ENCODE measurements around the gene PITX3. TPM values are rescaled to one million over a fixed set of nuclear protein-coding genes. Genes with fewer than 3 reads are reported as not detected.

Gene PITX3
- not detected for total RNA-seq

DNA sequence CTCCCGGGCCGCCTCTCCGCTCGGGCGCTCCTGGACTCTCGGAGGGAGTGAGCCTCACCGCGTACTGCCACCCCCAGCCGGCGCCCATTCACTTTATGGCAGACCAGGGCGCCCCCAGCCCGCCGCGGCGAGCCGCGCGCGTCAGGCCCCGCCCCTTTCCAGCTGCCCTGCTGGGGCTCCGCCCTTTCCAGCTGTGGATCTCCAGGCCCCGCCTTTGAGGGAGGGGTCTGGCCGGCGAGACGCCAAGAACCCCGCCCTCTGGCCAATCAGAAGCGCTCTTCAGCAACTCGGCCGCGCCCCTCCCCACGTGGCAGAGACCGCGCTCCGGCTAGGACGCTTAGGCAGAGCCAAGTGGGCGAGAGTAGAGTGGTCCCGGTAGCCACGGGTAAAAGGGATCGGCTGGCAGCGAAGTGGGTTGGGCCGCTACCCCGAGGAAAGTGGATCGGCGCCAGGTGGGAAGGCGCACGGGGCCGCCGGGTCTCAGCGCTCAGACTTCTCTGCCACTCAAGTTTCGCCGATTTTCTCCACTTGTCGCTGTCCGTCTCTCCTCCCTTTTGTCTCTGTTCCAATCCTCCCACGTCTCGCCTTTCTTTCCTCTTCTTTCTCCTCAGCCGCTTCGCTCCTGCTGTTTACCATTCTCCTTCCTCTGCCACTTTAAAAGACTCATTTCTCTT lies at the start of gene PITX3:
PITX3 (minus strand) TSS at position 69 of the 674 bp plus-strand sequence. CDS start 9,432 bp downstream, outside the sequence.
- H3K36me3 Mint-ChIP-seq (ENCODE audit: low read depth), result peaks cover 4% of the 10 kb centered on the region
- peaks cover 42% of the 10 kb centered on the region for H3K27me3 Mint-ChIP-seq
- peak within 1 kb of the TSS; percentile 72 for H3K4me3 Mint-ChIP-seq
- CTCF ChIA-PET, result interaction anchor here (0.9 to 3.3 kb wide), 8 partner anchors 8 to 152 kb away, joined by 3 to 57 read pairs (median 4); no protein-coding TSS in a partner anchor
- peak; percentile 94 for DNase-seq
- H3K27ac Mint-ChIP-seq, result no peak within 1 kb of the TSS
- POLR2A ChIA-PET, result interaction anchor here (0.9 to 1.7 kb wide), 3 partner anchors 152 to 220 kb away, joined by 3 to 4 read pairs (median 4); partner anchors contain the start of gene NFKB2
- H3K4me1 Mint-ChIP-seq, result peaks cover 36% of the 10 kb centered on the region
- no peaks in the 10 kb centered on the region for H3K9me3 Mint-ChIP-seq

DNA sequence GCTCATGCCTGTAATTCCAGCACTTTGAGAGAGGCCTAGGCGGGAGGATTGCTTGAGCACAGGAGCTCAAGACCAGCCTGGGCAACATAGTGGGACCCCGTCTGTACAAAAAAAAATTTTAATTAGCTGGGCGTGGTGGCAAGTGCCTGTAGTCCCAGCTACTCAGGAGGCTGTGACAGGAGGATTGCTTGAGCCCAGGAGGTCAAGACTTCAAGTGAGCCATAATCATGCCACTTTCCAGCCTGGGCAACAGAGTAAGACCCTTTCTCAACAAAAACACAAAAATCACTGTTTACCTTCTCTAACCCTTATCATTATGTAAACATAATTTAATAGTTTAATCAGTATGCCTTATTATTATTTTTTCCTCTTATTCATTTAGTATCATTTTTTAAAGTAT lies 48.5 kb upstream of the PITX3 start:
- Mint-ChIP-seq H3K4me1 (peaks cover 34% of the 10 kb centered on the region), H3K36me3 (ENCODE audit: low read depth) (peaks cover 17% of the 10 kb centered on the region), H3K4me3 (no peak overlapping the region), H3K9me3 (no peaks in the 10 kb centered on the region), H3K27me3 (no peaks in the 10 kb centered on the region), H3K27ac (no peak overlapping the region)
- DNase-seq, result no peak
- ChIA-PET POLR2A (no interaction called here), CTCF (no interaction called here)

DNA sequence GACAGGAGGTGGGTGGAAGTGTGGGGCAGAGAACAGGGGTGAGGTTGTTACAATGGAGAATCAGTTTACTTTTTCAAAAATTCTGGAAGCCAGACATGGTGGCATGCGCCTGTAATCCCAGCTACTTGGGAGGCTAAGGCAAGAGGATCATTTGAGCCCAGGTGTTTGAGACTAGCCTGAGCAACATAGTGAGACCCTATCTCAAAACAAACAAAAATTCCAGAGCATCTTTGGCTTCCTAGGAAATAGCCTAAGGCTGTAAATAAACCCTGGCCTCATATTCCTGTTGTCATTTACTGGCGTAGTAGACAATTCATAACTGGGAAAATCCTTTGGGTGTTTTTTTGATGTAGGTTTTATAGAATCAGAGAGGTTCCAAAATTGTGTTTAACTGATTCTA lies 48.0 kb upstream of the PITX3 start:
- H3K9me3 Mint-ChIP-seq, result no peaks in the 10 kb centered on the region
- ChIA-PET CTCF (no interaction called here), POLR2A (no interaction called here)
- H3K27ac Mint-ChIP-seq, result no peak overlapping the region
- peaks cover 17% of the 10 kb centered on the region for H3K36me3 Mint-ChIP-seq (ENCODE audit: low read depth)
- no peaks in the 10 kb centered on the region for H3K27me3 Mint-ChIP-seq
- H3K4me3 Mint-ChIP-seq, result no peak overlapping the region
- DNase-seq, result no peak
- peaks cover 39% of the 10 kb centered on the region for H3K4me1 Mint-ChIP-seq

DNA sequence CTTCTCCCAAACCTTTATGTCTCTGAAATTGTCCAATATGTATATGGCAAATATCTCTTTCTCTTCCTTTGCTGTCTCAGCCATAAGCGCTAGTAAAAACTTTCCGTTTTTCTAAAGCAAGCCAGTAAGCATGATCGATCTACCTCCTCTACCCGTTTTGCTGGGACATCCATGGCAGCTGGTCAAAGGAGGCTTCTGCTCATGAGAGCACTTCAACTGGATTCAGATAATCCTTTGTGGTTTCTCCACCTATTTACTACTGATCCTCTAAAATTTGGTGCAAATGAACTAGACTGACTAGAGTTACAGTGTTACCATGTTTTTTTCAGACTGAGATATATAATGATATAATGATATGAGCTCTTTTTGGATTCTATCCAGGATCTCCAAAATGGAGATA lies 46.7 kb upstream of the PITX3 start:
- Mint-ChIP-seq H3K27me3 (no peaks in the 10 kb centered on the region), H3K4me3 (no peak overlapping the region), H3K4me1 (peaks cover 53% of the 10 kb centered on the region), H3K36me3 (ENCODE audit: low read depth) (peaks cover 17% of the 10 kb centered on the region), H3K27ac (no peak overlapping the region), H3K9me3 (no peaks in the 10 kb centered on the region)
- ChIA-PET CTCF (interaction anchor here (0.7 kb wide), 1 partner anchor 220 kb away, joined by 6 read pairs; no protein-coding TSS in a partner anchor), POLR2A (no interaction called here)
- no peak for DNase-seq

DNA sequence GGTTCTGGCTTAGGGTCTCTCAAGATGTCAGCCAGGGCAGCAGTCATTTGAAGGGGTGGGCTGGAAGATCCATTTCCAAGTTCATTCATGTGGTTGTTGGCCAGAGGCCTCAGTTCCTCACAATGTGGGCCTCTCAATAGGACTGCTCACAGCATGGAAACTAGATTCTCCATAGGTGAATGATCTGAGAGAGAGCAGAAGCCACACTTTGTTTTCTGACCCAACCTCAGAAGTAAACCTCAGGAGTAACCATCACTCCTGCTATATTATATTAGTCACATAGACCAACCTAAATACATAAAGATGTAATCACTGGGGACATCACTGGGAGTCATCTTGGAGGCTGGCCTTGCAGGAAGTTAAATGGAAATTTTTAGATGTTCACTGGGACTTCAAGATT lies 46.2 kb upstream of the PITX3 start:
- CTCF ChIA-PET, result no interaction called here
- POLR2A ChIA-PET, result no interaction called here
- no peak overlapping the region for H3K4me3 Mint-ChIP-seq
- H3K9me3 Mint-ChIP-seq, result no peaks in the 10 kb centered on the region
- no peak overlapping the region for H3K27ac Mint-ChIP-seq
- no peak for DNase-seq
- H3K4me1 Mint-ChIP-seq, result peaks cover 57% of the 10 kb centered on the region
- no peaks in the 10 kb centered on the region for H3K27me3 Mint-ChIP-seq
- peaks cover 17% of the 10 kb centered on the region for H3K36me3 Mint-ChIP-seq (ENCODE audit: low read depth)

DNA sequence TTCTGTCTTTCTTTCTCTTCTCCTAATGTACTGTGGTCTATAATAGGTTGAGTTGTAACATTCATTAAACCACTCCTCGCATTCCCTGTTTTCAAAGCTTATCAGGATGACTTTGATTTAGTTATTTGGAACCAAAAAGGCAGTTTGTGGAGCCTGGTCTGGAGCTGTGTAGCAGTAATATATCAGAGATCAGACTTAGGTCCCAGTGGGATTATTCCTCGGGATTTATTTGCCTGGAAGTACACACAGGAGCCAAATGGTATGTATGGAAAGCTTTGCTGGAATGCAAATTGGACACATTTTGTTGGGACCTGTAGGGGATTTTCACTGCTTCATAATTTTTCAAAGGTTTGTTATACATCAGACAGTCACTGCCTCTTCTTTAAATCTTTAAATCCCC lies 44.9 kb upstream of the PITX3 start:
- DNase-seq, result no peak
- ChIA-PET CTCF (interaction anchor here (0.7 to 1.1 kb wide), 2 partner anchors 121 to 1871 kb away, joined by 3 to 4 read pairs; no protein-coding TSS in a partner anchor), POLR2A (no interaction called here)
- Mint-ChIP-seq H3K4me1 (peaks cover 62% of the 10 kb centered on the region), H3K4me3 (no peak overlapping the region), H3K36me3 (ENCODE audit: low read depth) (peaks cover 17% of the 10 kb centered on the region), H3K27me3 (no peaks in the 10 kb centered on the region), H3K27ac (no peak overlapping the region), H3K9me3 (no peaks in the 10 kb centered on the region)

DNA sequence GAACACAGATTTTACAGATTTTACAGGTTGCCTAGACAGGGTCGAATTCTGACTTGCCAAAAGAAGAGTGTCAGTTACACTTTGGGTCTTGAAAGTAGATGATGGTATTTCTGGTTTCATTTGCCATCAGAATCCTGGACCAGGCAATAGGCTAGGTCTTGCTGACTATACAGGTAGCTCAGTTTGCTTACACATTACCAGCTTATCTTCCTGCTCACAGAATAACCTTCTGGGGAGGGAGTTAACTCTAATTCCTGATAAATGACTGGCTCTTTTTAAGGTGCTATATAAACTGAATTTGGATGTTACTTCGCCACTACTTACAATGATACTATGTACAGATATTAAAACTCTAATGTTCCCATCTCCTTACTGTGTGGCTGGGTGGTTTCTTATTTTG lies 43.8 kb upstream of the PITX3 start:
- Mint-ChIP-seq H3K4me1 (peaks cover 71% of the 10 kb centered on the region), H3K4me3 (no peak overlapping the region), H3K36me3 (ENCODE audit: low read depth) (peaks cover 26% of the 10 kb centered on the region), H3K27ac (peak overlapping the region; percentile 80), H3K9me3 (no peaks in the 10 kb centered on the region), H3K27me3 (no peaks in the 10 kb centered on the region)
- ChIA-PET POLR2A (interaction anchor here (1.0 to 1.4 kb wide), 5 partner anchors 9 to 177 kb away, joined by 3 to 6 read pairs (median 3); partner anchors contain the start of gene GBF1), CTCF (interaction anchor here (0.5 to 2.5 kb wide), 4 partner anchors 38 to 216 kb away, joined by 3 to 14 read pairs (median 3); partner anchors contain the start of gene GBF1)
- DNase-seq, result no peak

DNA sequence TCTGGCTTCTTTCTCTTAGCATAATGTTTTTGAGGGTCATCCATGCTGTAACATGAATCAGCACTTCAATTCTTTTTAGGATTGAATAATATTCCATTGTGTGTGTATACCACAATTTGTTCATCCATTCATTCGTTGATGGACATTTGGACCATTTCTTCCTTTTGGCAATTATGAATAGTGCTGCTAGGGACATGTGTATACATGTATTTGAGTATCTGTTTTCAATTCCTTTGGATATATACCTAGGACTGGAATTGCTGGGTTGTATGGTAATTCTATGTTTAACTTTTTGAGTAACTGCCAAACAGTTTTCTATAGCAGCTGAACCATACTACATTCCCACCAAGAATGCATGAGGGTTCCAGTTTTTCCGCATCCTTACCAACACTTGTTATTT lies 43.2 kb upstream of the PITX3 start:
- H3K9me3 Mint-ChIP-seq, result no peaks in the 10 kb centered on the region
- H3K27me3 Mint-ChIP-seq, result no peaks in the 10 kb centered on the region
- ChIA-PET CTCF (interaction anchor here (1.1 to 2.5 kb wide), 4 partner anchors 16 to 66 kb away, joined by 3 to 14 read pairs (median 4); partner anchors contain the start of gene GBF1), POLR2A (interaction anchor here (0.9 to 1.4 kb wide), 7 partner anchors 9 to 177 kb away, joined by 3 to 6 read pairs (median 3); partner anchors contain the start of genes GBF1 and NFKB2)
- peak overlapping the region; percentile 25 for H3K4me3 Mint-ChIP-seq
- peak overlapping the region; percentile 80 for H3K27ac Mint-ChIP-seq
- DNase-seq, result no peak
- H3K4me1 Mint-ChIP-seq, result peaks cover 77% of the 10 kb centered on the region
- H3K36me3 Mint-ChIP-seq (ENCODE audit: low read depth), result peaks cover 29% of the 10 kb centered on the region

DNA sequence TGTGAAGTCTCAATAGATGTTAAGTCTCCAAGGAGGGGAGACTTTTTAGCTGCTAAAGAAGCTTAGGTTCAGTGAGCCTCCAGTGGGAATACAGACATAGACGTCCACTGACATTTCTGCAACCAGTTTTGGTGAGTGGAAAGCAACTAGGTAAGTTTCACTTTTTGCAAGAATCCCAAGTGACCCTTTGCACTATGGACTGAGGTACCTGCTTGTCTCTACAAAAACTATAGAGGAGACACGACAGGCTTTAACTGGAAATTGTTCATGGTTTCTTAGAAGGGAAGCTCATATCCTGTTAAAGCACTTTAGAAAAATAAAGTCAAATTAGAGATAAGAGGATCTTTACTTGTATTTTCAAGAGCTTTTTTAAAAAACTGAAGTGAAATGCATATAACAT lies 42.6 kb upstream of the PITX3 start:
- no peaks in the 10 kb centered on the region for H3K9me3 Mint-ChIP-seq
- H3K4me3 Mint-ChIP-seq, result peak overlapping the region; percentile 25
- DNase-seq, result peak; percentile 16
- H3K27me3 Mint-ChIP-seq, result no peaks in the 10 kb centered on the region
- H3K27ac Mint-ChIP-seq, result peak overlapping the region; percentile 80
- POLR2A ChIA-PET, result interaction anchor here (0.9 to 1.4 kb wide), 6 partner anchors 14 to 178 kb away, joined by 3 to 7 read pairs (median 4); partner anchors contain the start of genes GBF1 and NFKB2
- CTCF ChIA-PET, result interaction anchor here (0.6 to 2.5 kb wide), 5 partner anchors 15 to 369 kb away, joined by 3 to 14 read pairs (median 4); partner anchors contain the start of gene GBF1
- H3K4me1 Mint-ChIP-seq, result peaks cover 75% of the 10 kb centered on the region
- peaks cover 30% of the 10 kb centered on the region for H3K36me3 Mint-ChIP-seq (ENCODE audit: low read depth)

DNA sequence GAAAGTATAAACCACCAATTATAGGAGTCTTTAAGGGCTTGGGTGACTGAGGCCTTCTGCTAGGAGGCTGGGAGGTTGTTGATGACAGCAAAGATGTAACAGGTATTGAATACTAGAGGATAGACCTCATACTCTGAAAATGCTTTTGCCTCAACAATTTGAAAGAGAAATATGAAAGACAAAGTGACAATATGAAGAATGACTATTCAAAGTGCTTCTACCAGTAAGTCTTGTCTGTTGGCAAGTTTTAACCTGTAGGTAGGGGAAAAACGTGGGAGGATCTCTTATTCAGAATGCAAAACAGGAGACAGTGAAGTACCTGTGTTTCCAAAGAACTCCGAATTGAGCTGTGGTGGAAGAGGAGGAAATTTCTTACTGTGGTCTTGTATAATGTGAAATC lies 42.2 kb upstream of the PITX3 start:
- Mint-ChIP-seq H3K4me1 (peaks cover 77% of the 10 kb centered on the region), H3K9me3 (no peaks in the 10 kb centered on the region), H3K4me3 (peak overlapping the region; percentile 25), H3K27ac (peak overlapping the region; percentile 80), H3K27me3 (no peaks in the 10 kb centered on the region), H3K36me3 (ENCODE audit: low read depth) (peaks cover 33% of the 10 kb centered on the region)
- POLR2A ChIA-PET, result interaction anchor here (0.9 to 1.2 kb wide), 3 partner anchors 16 to 112 kb away, joined by 3 to 7 read pairs (median 5); partner anchors contain the start of genes GBF1 and NFKB2
- DNase-seq, result no peak
- CTCF ChIA-PET, result interaction anchor here (0.5 to 2.5 kb wide), 5 partner anchors 12 to 369 kb away, joined by 3 to 14 read pairs (median 4); no protein-coding TSS in a partner anchor

DNA sequence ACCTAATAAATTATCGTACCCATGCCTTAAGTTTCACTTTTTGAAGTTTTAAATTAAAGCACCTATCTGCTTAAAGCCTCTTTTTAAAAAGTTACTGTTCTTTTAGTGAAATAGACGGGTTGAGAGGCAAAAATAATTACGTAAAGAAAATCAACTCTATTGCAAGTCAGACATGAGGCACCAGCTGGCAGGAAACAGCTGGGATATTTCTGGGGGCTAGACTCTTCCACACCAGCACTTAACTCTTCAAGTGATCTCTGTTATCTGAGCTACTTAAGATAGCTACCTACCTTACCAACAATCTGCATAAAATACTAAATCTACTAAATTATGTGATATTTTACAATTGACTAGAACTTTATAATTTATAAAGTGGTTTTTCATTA lies 39.8 kb upstream of the PITX3 start:
- CTCF ChIA-PET, result no interaction called here

DNA sequence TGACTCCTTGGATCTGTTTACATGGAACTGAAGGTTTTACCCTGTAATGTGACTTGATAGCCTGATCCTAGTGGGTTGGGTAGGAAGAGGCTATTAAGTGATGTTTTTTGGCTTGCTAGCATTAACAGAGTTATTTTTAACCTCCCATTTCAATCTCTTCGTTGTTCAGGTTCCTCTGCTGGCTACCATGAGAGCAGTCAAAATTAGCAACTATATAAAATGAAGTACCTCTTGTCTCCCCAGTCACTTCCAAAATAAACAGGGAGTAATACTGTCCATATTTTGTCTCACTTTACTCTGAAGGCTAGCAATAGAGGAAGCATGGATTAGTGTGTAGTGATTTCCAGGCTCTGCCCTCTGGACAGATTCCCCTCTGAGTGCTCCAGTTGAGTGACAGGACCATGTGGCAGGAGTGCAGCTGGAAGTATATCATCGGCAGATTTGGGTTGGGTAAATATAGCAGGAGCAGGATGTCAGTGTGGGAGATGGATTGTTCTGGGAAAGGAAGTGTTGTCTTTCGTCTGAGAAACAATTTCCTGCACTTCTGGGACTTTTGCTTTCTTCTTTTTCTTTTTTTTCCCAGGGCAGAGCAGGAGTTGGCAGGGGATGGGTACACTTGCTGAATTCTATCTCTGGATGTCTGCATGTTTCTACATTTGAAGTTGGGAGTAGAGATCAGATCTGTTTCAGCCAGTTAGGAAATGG lies 39.2 kb upstream of the PITX3 start:
- peaks cover 56% of the 10 kb centered on the region for H3K4me1 Mint-ChIP-seq
- H3K4me3 Mint-ChIP-seq, result no peak overlapping the region
- H3K36me3 Mint-ChIP-seq (ENCODE audit: low read depth), result peaks cover 18% of the 10 kb centered on the region
- ChIA-PET POLR2A (interaction anchor here (0.6 kb wide), 1 partner anchor 24 kb away, joined by 3 read pairs; no protein-coding TSS in a partner anchor), CTCF (interaction anchor here (1.9 kb wide), 1 partner anchor 49 kb away, joined by 6 read pairs; no protein-coding TSS in a partner anchor)
- peak overlapping the region; percentile 19 for H3K27ac Mint-ChIP-seq
- no peaks in the 10 kb centered on the region for H3K27me3 Mint-ChIP-seq
- no peak for DNase-seq
- no peaks in the 10 kb centered on the region for H3K9me3 Mint-ChIP-seq

More for the DNA sequence above, 39.8 kb upstream of the PITX3 start:
- Mint-ChIP-seq H3K36me3 (ENCODE audit: low read depth) (peaks cover 19% of the 10 kb centered on the region), H3K4me3 (no peak overlapping the region), H3K27ac (no peak overlapping the region), H3K9me3 (no peaks in the 10 kb centered on the region), H3K4me1 (peaks cover 61% of the 10 kb centered on the region), H3K27me3 (no peaks in the 10 kb centered on the region)
- no peak for DNase-seq
- POLR2A ChIA-PET, result interaction anchor here (0.6 kb wide), 1 partner anchor 24 kb away, joined by 3 read pairs; no protein-coding TSS in a partner anchor

Data from activated CD4-positive, alpha-beta memory T cell treated with anti-CD3 and anti-CD28 coated beads, Interleukin-2, amount 10 ng/mL, durations not matched to agents 7 days and 5 days (primary cell).